K562 (cell line): ENCODE results near the gene PHF11. TPM values are rescaled to one million over a fixed set of nuclear protein-coding genes. Genes with fewer than 3 reads are reported as not detected.

ENCODE experiments used
- CTBP1 ChIP-seq: fragments of 450-650 bp; IDR thresholded peaks from 2 replicates; pipeline ENCODE4 v1.6.1; 2016; ENCODE audit warnings: borderline replicate concordance
- HBP1 ChIP-seq: fragments of 450-650 bp; formaldehyde crosslinking; IDR thresholded peaks from 2 replicates; pipeline ENCODE4 v1.4.0; 2022; ENCODE audit warnings: missing genetic modification characterization
- HDAC1 ChIP-seq, 2 experiments: fragments of 450-650 bp; IDR thresholded peaks; 2 replicates each; pipeline ENCODE4 v1.6.1; 2016 to 2017; ENCODE audit warnings: inconsistent platforms in 1 of 2, mild to moderate bottlenecking in 1 of 2, moderate library complexity in 1 of 2
- HDAC2 ChIP-seq: fragments of 450-650 bp; IDR thresholded peaks from 2 replicates; pipeline ENCODE4 v1.6.1; 2016; ENCODE audit warnings: mild to moderate bottlenecking
- HMG20B ChIP-seq: fragments of 250-450 bp; sonication (Bioruptor Pico); IDR thresholded peaks from 2 replicates; pipeline ENCODE4 v1.5.0; 2021; ENCODE audit warnings: mild to moderate bottlenecking
- JUND ChIP-seq, 2 experiments: IDR thresholded peaks; 2 replicates in 1 of 2; 3 replicates in 1 of 2; pipeline ENCODE4 v1.6.1; 2011; ENCODE audit warnings: borderline replicate concordance in 2 of 2, low read depth in 2 of 2, low read length in 2 of 2, improper control_type of control experiment in 1 of 2, missing biosample characterization in 1 of 2, missing genetic modification characterization in 1 of 2, missing genetic modification reagents in 1 of 2
- MED1 ChIP-seq: sonication (generic); formaldehyde crosslinking; IDR thresholded peaks from 2 replicates; pipeline ENCODE4 v1.8.1; 2023; ENCODE audit warnings: missing genetic modification reagents, borderline replicate concordance
- SMARCE1 ChIP-seq: fragments of 450-650 bp; IDR thresholded peaks from 2 replicates; pipeline ENCODE4 v1.7.1; 2016; ENCODE audit warnings: mild to moderate bottlenecking
- YBX1 ChIP-seq: fragments of 450-650 bp; IDR thresholded peaks from 2 replicates; pipeline ENCODE4 v1.7.1; 2016; ENCODE audit warnings: mild to moderate bottlenecking
- ZBED1 ChIP-seq: IDR thresholded peaks from 2 replicates; pipeline ENCODE4 v1.6.1; 2014
- polyA plus RNA-seq, 8 experiments: library from polyadenylated mRNA; depleted of rRNA in 4 of 8; stranded (reverse) in 5 of 8; unstranded in 3 of 8; fragments of >200 nt; fragmentation: Nextera tagmentation in 2 of 8; fragmentation: Illumina TruSeq in 1 of 8; extraction: Ambion mirVana in 2 of 8; extraction: Trizol in 1 of 8; gene quantifications; 2 replicates each; pipeline versions ENCODE4 v1.2.1 to v1.2.3, GENCODE V29; 2011 to 2014; ENCODE audit warnings: inconsistent platforms in 1 of 8, missing spikeins in 1 of 8
- total RNA-seq, 7 experiments: library from RNA; depleted of rRNA in 6 of 7; stranded (reverse); fragments of >200 nt in 6 of 7; fragmentation: Illumina TruSeq in 2 of 7; extraction: Trizol in 2 of 7; gene quantifications; 2 replicates each; pipeline versions ENCODE4 v1.2.1 to v1.2.3, GENCODE V29; 2011 to 2021; ENCODE audit warnings: low replicate concordance in 1 of 7
- TF ChIP-seq, protein P1 (sequence below), 2 experiments: IDR thresholded peaks in 1 of 2; conservative IDR thresholded peaks in 1 of 2; 2 replicates each; pipeline ENCODE4 v1.6.1; 2016; ENCODE audit warnings: low read depth in 2 of 2, mild to moderate bottlenecking in 1 of 2, missing compliant biosample characterization in 1 of 2, missing genetic modification characterization in 1 of 2, moderate library complexity in 1 of 2
- TF ChIP-seq, protein P2 (sequence below), 3 experiments: fragments of 200-800 bp in 1 of 3; sonication (Bioruptor generic) in 1 of 3; sonication (generic) in 1 of 3; formaldehyde crosslinking in 1 of 3; IDR thresholded peaks; 2 replicates each; pipeline versions ENCODE4 v1.6.1 to v1.8.0; 2016 to 2022; ENCODE audit warnings: mild to moderate bottlenecking in 2 of 3, missing compliant biosample characterization in 2 of 3, missing genetic modification characterization in 2 of 3, missing genetic modification reagents in 1 of 3

Gene PHF11
- total and polyA plus RNA-seq, 9 of the 15 experiments (the other 6 are each of a cell fraction or from before 2014, with no cell fraction given): 1.9 to 7.0 (median 5.3) TPM

DNA sequence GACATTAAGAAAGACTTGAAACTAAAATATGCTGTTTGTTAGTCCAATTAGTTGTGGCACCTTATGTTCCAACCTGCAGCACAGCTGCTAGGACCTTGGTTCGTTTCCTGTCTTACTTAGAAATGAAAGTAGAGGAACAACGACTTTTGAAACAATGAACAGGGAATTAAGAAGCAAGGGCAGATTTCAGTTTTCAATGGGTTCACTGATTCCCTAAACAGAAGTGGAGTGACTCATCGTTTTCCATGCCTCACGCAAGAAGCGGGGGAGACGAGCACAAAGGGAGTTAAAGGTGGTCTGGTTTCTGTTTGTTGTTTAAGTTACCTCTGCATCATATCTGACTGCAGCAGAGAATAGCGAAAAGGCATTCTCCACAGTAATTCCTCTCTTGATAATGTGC is 44.8 kb downstream of the PHF11 start (continued):
- TF ChIP-seq, protein P1, sequence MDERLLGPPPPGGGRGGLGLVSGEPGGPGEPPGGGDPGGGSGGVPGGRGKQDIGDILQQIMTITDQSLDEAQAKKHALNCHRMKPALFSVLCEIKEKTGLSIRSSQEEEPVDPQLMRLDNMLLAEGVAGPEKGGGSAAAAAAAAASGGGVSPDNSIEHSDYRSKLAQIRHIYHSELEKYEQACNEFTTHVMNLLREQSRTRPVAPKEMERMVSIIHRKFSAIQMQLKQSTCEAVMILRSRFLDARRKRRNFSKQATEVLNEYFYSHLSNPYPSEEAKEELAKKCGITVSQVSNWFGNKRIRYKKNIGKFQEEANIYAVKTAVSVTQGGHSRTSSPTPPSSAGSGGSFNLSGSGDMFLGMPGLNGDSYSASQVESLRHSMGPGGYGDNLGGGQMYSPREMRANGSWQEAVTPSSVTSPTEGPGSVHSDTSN (CRISPR knock-in tag; IDR thresholded peaks at IDR 0.05; ENCODE audit: low read depth): no peak
- TF ChIP-seq, protein P1 (tag; conservative IDR thresholded peaks at IDR 0.05; ENCODE audit: low read depth): no peak
- TF ChIP-seq, protein P2, sequence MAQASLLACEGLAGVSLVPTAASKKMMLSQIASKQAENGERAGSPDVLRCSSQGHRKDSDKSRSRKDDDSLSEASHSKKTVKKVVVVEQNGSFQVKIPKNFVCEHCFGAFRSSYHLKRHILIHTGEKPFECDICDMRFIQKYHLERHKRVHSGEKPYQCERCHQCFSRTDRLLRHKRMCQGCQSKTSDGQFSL (CRISPR knock-in tag; IDR thresholded peaks at IDR 0.05): no peak
- TF ChIP-seq, protein P2 (tag; IDR thresholded peaks at IDR 0.05): no peak
- TF ChIP-seq CTBP1: peak; percentile 55
- no peak for TF ChIP-seq ZBED1
- peak; percentile 82 for TF ChIP-seq JUND (IDR thresholded peaks at IDR 0.05; ENCODE audit: borderline replicate concordance, low read depth, low read length)
- peak; percentile 69; the same call in 2 of the 3 replicates for TF ChIP-seq JUND (tag; IDR thresholded peaks at IDR 0.05; ENCODE audit: borderline replicate concordance, low read depth, low read length)
- no peak for TF ChIP-seq MED1 (CRISPR knock-in tag)
- TF ChIP-seq HBP1 (CRISPR knock-in tag): no peak
- no peak for TF ChIP-seq HMG20B
- TF ChIP-seq YBX1: no peak
- peak; percentile 65; the same call in 1 of the 2 replicates for TF ChIP-seq SMARCE1
- no peak for TF ChIP-seq HDAC2
- no peak for TF ChIP-seq HDAC1 (IDR thresholded peaks at IDR 0.05)
